Posterior vena cava (tissue), 2 donors: Measurements from ENCODE around the gene STK39. TPM values are rescaled to one million over a fixed set of nuclear protein-coding genes. Genes with fewer than 3 reads are reported as not detected.
"Not testable (repeated sequence)": the region's sequence is repeated elsewhere in the genome, so short reads cannot be mapped to it uniquely, and the experiment has no call there.

Experiments
- DNase-seq: peaks from one replicate; pipeline ENCODE4 v3.0.0-alpha.2; 2020; ENCODE audit warnings: low spot score
- intact Hi-C, 2 donors: fragments of 100-400 bp; cut with DNase I; formaldehyde crosslinking; loops; one replicate each; pipeline versions ENCODE4 v1.14.1 to v1.14.2; 2022 to 2023
- total RNA-seq, 2 donors: library from RNA; stranded (reverse); fragmentation: NEBNext Ultra II Directional; extraction: Animal tissue kit (Norgen Biotek cat#: 25700); gene quantifications; one replicate each; pipeline ENCODE4 v1.2.1, GENCODE V29; 2021
- donor health status: DM: yes; HTN: yes; CAD: no.
- donor health status: DM: yes; HTN: yes; CAD: no.

The STK39 gene
- total RNA-seq, 2 donors from 2014 or later = 16.3 to 20.2 TPM

DNA sequence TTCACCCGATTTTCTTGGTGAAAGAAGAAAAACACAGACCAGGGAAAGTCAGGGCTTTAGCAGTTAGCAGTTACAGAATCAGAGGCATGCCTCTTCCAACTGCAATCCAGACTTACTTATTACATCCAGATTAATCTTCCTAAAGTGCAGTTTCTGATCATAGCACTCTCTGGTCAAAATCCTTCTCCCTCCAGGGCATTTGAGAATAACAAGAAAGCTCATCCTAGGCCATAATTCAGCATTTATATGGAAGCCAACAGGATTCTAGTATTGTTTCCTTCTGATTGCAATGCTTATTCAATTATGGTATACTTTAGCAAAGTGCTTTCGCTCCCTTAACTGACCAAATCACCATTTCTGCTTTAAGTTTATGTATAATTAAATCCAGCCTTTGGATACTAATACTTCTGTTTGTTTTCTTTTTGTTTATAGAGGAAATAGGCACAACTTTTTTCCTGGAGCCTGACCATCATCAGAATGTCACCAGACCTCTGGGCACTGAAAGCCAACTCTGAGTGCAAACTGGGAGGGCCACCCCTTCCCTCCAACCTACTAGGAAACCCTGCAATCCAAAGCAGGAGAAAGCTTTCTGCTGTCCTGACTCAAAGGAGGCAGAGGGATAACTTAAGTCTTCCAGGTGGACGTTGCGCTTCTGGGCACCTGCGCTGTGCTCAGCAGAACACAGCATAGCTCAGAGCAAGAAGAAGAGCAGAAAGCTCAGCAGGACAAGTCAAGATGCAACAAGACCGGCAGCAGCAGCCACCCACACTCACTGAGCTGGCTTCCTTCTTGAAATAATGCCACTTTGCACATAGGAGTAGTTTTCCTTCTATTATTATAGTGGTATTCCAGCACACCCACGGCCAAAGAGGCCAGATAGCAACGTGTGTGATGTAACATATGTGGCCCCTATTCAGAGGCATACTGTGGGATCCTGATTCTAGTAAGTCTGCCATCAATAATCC lies 99.3 kb downstream of the STK39 start:
- DNase-seq = no peak
- intact Hi-C loops = no loop called here

DNA sequence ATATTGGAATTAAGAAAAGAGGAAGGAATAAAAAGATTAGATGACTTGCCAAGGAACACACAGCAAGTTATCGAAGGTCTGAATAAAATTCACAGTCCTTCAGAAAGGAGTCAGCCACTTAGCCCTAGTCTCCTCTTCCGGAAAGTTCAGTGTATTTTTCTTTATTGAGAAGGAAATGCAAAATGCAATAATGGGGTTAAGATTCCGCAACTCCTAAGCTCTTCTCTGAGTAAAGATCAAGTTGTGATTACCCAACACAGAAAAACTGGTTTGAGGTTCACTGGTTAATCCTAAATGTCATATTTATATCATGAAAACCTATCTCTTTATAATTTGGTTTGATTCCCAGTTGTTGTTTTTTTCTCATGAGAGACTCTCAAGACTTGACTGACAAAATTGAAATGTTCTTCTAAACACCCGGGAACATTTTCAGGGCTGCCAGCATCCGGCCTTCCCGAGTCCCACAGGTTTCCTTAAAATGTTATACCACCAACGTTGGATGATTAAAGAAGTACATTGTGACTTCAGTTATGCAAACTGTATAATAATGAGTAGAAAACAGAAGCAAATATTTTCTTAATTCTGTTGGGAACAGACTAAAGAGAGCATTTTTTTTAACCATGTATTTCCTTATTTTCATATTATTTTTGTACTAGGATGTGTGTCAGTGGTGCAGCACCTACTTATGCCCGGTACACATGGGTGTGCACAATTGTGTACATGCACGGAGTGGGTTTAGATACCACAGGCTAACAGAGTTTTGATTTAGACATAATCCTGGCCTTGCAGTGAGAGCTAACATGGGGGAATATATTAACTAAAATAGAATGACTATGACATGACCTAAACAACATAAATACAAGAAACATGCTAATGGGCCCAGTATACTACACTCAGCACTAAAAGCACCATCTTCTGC lies 100.2 kb downstream of the STK39 start:
- intact Hi-C loops = no loop called here
- no peak for DNase-seq

DNA sequence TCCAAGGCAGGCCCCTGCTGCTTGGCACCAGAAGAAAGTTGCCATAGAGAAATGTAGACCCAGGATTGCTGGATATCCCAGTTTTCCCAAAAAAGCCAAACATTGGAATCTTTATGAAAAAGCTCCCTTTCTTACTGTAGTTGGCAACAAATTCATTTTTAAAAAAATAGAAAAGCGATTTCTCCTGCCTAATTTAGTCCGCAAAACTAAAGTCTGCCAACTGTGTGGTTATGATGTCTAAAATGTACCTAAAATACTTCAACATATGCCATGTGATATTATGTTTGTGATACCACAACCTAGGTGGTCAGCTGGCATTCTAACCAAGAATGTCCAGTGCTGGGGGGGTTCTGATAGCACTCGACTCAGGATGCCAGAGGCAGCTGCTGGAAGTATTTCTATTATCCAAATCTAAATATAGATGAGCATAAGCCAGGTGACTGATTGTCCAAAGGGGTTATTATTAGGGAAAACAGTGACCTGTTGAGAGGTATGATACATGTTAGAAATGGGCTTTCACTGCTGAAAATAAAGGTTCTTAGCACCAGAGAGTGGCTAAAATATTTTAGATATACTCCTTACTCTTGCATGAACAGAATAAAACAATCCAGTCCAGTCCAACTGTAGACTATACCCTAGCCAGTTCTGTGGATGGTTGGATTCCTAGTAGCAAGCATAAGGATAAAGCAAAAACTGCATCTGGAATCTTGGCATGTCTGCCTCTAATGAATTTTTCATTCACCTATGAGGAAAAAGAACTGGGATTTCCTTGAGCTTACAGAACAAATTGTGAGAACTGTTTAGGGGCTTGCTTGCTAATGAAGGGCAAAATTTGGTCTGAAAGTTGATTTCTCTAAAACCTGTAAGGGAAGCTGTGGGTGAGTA lies 101.7 kb downstream of the STK39 start:
- DNase-seq = no peak
- intact Hi-C loops = no loop called here

DNA sequence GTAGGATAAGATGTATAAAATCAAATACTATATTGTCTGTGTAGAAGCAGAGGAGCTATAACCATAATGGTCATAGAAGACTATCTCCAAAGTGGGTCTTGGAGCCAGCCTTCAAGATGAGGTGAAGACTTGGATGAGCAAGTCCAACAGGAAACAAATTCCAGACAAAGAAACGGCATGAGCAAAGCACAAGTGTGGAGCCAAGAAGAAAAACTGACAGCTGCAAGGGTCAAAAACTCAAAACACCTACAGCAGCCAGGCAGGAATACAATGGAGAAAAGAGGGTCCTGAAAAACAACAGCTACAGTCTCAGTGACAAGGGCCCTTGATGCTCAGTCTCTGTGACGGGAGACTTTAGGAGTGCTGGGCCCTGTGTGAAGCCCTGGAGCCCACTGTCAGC lies 102.4 kb downstream of the STK39 start:
- DNase-seq = no peak
- intact Hi-C loops = no loop called here

DNA sequence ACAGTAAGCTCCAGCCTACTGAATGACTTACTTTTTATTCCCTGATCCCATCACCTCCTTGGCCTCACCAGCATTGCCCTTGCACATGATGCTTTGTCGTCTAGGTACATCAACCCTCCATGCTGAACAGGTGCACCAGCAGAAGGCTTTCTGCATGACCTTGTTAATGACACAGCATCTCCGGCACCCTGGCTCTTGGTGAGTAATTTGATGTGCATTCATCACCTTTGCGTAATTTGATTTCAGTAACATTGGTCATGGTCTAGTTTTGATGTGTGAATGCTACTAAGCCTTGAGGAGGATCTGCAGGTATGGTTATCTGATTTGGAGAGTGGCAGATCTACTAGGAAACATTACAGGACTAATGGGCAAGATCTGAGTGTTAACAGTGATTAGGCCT lies 103.6 kb downstream of the STK39 start:
- intact Hi-C loops = no loop called here
- no peak for DNase-seq

DNA sequence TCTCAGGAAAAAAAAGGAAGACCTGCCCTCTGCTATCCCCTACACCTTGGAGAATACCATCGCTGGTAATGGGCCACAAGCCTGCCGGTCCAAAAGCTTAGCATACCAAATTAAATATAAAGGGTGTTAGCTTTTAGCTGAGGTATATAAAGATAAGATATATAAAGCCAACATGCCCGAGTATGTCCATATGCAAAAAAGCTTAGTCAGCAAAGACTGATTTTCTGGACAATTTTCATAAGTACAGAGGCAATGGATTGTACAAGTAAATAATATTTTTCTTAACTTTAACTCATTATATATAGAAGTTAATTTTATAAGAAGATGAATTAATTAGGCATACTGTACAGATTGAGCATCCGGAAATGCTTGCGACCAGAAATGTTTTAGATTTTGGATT lies 106.5 kb downstream of the STK39 start:
- intact Hi-C loops = no loop called here
- no peak for DNase-seq

DNA sequence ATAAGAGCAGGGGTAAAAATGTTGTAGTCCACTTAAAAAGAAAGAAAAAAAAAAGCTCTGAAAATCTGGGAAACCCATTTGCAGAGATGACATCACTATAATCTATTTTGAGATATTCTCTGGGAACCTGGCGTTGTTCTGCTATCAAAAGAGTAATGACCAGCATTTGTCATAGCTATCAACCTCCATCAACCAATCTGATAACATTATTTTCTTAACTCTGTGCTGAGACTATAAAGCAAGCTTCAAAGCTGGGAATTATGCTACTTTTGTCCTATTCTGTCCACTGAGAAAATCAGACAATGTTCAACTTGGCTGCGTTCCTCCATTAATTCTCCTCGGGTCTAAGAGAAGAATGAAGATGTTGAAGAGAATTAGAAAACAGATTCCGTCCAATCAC lies 107.5 kb downstream of the STK39 start:
- intact Hi-C loops = no loop called here
- DNase-seq = no peak

DNA sequence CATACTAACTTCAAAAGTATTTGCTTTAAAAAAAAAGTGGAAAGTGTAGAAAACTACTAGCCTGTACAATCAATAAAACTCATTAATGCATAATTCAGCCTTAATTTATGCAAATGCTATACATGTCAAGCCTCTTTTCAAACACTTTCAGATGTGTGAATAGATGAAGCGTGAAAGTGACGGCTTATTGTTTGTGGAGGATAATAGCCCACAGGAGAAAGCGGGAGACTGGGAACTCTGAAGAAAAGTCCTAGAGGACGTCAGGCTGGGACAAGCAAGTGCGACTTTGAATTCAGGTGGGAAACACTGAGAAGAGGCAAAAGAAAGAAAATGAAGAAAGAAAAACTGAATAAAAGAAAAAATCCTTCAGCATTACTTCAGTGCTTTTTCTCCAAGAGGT lies 108.5 kb downstream of the STK39 start:
- DNase-seq = no peak
- intact Hi-C loops = no loop called here

DNA sequence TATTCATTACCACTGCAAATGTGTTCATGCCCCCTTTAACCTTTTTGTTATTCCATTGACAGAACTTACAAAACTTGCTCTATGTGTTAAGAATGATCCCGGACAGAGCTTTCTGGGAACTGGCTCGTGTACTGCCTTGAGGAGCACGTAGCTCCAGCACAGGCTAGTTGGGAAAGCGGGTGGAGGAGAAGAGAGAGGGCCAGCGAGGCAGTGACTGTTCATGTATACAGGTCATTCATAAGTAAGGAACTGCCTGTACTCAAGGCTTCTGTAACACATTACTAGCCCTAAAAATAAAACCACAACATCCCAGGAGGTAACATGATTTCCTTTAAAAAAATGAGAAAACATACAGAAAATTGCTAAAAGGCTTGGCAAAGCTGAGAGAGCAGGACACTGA lies 109.0 kb downstream of the STK39 start:
- intact Hi-C loops = no loop called here
- DNase-seq = no peak

DNA sequence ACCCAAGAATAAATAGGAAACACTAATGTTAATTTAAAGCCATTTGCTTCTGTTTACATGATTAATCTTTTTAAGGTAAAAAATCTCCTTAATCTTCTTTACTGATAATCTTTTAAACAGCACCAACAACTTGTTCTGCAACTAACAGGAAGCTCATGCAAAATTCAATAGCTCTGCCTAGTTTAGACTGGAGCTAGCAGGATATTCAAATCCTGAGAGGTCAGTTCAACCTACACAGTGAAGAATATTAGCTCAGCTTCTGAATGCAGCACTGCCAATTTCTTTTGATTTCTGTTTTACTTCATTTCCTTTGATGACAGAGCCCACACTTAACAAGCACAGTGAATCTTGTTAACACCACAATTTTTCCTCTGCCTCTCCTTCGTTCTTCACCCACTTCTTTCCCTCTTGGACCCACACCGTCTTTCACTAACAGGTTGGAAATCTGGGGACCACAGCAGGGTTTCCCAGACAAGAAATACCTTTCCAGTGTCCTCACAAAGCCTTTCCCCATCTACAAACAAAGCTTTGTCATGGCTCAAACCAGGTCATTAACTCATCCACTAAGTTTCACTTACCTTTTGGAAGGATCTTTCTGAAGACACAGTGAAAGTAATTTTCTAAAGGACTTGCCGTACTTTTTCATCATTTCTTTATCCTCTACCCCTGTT lies 109.8 kb downstream of the STK39 start:
- intact Hi-C loops = no loop called here
- no peak for DNase-seq

DNA sequence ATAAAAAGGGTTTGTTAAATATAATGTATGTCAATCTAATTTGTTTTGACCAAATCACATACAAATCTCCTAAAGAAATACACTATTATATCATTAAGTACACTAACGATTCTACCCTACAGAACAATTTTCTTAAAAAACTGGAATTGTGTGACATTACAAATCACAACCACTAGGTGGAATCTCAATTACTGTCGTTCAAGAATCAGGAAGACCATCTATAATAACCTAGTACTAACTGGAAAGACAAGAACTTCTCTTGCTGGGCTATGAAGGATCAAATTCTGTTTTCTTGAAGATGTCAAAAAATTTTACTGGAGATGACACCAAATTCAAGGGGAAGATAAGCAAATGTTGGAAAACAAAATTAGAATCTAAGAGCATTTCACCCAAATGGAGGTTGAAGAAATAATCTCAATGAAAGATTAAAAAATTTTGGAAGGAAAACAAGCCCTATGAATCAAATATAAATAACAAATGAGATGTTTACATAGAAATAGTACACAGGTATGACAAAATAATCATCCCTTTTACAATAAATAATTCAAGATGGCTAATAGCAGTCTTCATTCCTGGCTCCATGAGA lies 110.9 kb downstream of the STK39 start:
- intact Hi-C loops = no loop called here
- no peak for DNase-seq

DNA sequence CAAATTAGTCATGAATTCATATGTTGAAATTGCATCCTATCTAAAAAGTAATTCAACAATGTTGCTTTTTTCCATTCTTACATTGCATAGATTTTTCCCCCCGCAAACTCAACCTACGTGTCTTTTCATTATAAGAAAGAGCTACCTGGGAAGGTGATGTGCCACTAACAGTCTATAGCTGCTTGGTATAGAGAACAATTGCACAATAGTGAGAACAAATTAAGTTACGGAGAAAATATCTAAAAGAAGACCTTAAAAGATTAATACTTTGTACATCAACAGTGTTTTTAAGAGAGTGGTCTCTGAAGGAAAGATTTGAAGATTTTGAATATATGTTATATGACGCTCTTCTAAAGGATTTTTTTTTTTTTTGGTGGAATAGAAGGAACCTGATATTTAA lies 111.8 kb downstream of the STK39 start:
- intact Hi-C loops = no loop called here
- no peak for DNase-seq

DNA sequence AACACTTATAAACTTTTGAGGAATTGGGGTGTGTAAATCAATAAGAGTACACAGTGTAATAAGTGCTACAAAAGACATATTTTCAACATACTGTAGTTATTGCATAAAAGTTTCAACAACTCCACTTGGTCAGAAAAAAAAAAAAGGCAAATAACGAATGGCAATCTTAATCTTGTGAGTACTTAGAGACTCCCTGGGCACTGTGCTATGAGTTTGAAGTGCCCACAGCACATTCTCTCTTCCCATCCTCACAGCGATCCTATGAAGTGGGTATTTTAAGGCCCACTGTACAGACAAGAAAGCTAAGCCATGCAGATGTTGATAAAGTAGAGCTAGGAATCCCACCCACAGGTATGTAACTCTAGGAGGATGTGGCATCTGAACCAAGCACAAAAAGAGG lies 112.3 kb downstream of the STK39 start:
- intact Hi-C loops = no loop called here
- DNase-seq = no peak

DNA sequence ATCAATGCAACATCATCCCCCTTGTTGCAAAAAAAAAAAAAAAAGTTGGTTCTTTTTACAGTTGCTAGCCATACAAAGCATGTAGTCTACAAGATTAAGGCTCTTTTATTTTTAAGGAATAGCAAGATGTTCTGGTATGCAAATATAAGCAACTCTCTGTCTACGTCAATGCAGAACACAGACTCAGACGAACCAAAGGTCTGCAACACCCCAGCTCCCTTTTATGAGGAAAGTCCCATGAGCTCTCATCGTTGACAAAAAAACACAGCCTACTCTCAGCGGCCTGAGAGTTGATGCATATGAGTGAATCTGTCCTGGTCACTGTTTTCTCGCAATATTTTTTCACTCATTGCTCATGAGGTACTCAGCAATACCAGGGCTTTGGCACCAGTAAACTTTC lies 112.9 kb downstream of the STK39 start:
- intact Hi-C loops = no loop called here
- no peak for DNase-seq

DNA sequence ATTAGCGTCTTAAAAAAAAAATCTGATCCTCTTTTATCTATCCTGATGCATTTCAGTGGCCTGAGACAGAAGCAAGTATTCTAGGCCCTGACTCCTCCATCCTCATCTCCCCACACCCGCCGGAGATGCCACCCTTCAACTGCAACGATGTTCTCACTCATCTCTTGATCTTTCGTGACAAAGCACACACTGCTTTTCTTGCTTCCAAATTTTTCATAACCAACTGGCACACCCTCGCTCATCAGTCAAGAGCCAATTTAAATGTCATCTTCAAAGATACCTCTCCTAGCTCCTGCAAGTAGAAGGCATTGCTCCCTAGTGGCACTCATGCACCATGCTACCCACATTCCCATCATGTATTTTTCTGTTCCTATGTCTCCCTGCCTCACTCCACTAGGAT lies 115.0 kb downstream of the STK39 start:
- no peak for DNase-seq
- intact Hi-C loops = no loop called here

DNA sequence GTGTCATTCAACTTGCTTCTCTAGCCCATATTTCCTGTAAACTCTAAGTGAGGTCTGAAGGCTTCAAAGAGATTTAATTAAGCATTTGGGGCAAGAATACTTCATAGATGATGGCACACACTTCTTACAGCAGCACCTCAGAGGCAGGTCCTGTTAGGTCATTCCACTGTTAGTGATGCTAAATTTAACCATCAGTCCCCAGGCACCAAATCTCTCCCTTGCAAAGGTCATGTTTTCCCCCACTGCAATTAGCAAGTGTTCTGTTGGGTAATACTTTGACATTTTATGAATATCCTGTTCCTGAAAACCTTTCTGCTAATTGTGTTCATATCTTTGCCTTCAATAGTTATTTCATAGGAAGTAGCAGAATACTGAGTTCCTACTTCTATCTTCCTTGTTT lies 117.0 kb downstream of the STK39 start:
- intact Hi-C loops = no loop called here
- DNase-seq = no peak

DNA sequence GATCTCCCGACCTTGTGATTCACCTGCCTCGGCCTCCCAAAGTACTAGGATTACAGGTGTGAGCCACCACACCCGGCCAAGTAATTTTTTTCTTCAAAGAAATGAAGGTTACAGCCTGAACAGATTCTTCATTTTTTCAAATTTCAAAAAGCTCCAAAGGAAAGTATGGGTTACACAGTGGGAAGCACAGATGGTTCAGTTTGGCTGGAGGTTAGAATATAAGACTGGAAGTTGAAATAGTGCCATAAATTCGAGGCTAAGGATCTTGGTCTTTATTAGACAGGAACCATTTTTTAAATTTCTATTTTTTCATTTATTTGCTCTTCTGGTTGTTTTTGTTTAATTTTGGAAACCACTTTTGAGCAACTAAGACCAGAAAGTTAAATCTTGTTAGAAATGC lies 120.0 kb downstream of the STK39 start:
- DNase-seq = no peak
- intact Hi-C loops = no loop called here

DNA sequence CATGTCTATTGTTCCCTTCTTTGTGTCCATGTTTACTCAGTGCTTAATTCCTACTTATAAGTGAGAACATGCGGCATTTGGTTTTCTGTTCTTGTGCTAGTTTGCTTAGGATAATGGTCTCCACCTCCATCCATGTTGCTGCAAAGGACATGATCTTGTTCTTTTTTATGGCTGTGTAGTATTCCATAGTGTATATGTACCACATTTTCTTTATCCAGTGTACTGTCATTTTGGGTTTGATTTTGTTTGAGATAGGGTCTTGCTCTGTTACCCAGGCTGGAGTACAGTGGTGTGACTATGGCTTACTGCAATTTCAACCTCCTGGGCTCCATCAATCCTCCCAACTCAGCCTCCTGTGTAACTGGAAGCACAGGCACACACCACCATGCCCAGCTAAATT lies 125.2 kb downstream of the STK39 start:
- intact Hi-C loops, DNase-seq: not testable (repeated sequence)
